Neural cell (in vitro differentiated cells): Measurements from ENCODE around the gene RAPGEFL1.

Source experiments
- CTCF ChIP-seq: fragments of 450-650 bp; IDR thresholded peaks from 2 replicates; pipeline ENCODE4 v1.5.1; 2014; ENCODE audit warnings: antibody characterized with exemption, mild to moderate bottlenecking, moderate library complexity; ENCODE audit not compliant: poor library complexity, severe bottlenecking
- EP300 ChIP-seq: fragments of 450-650 bp; conservative IDR thresholded peaks from 2 replicates; pipeline ENCODE4 v1.6.1; 2014; ENCODE audit warnings: antibody characterized with exemption, mild to moderate bottlenecking, moderate library complexity; ENCODE audit not compliant: poor library complexity, severe bottlenecking
- EZH2 ChIP-seq: fragments of 200-600, 300-800 bp; shearing (Covaris generic), sonication (generic); IDR thresholded peaks from 2 replicates; pipeline ENCODE4 v1.6.1; 2014; ENCODE audit warnings: antibody characterized with exemption, low read length, borderline replicate concordance, mild to moderate bottlenecking; ENCODE audit not compliant: insufficient read depth, poor library complexity, severe bottlenecking
- POLR2AphosphoS5 ChIP-seq: IDR thresholded peaks from 2 replicates; pipeline ENCODE4 v1.6.1; 2012
- RAD21 ChIP-seq: fragments of 450-650 bp; conservative IDR thresholded peaks from 2 replicates; pipeline ENCODE4 v1.6.1; 2014; ENCODE audit warnings: antibody characterized with exemption, mild to moderate bottlenecking, moderate library complexity
- SMC3 ChIP-seq: fragments of 450-650 bp; conservative IDR thresholded peaks from 2 replicates; pipeline ENCODE4 v1.6.1; 2014; ENCODE audit warnings: antibody characterized with exemption, mild to moderate bottlenecking, moderate library complexity; ENCODE audit not compliant: poor library complexity

DNA sequence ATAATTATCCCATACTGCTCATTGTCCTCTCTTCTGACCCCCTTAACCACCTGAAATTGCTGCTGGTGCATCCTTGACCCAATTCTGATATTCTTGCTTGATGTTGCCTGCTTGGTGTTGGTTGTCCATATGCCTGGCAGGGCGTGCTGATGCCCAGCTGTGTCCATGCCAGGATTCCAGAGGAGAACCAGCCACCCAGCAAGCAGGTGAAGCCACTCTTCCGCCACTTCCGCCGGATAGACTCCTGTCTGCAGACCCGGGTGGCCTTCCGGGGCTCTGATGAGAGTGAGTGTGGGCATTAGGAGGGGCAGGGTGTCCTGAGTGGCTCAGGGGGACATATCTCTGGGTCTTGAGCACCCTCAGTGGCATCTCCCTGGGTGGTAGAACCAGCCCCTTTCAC is 11.4 kb downstream of the RAPGEFL1 start:
- TF ChIP-seq CTCF (no peak), EP300 (no peak), POLR2AphosphoS5 (no peak), EZH2 (no peak), SMC3 (no peak), RAD21 (no peak)
